GM19438 (cell line): ENCODE results near the gene SLC37A2.
A peak's percentile ranks its signal among the peaks of the same experiment; 100 is the strongest.
"Not testable (repeated sequence)": the region's sequence is repeated elsewhere in the genome, so short reads cannot be mapped to it uniquely, and the experiment has no call there.

Source experiments
- ATAC-seq: cut with Tn5 transposase; IDR thresholded peaks from one replicate; pipeline ENCODE4 v1.9.1; 2021; ENCODE audit warnings: low read depth; ENCODE audit not compliant: unreplicated experiment

Gene SLC37A2

DNA sequence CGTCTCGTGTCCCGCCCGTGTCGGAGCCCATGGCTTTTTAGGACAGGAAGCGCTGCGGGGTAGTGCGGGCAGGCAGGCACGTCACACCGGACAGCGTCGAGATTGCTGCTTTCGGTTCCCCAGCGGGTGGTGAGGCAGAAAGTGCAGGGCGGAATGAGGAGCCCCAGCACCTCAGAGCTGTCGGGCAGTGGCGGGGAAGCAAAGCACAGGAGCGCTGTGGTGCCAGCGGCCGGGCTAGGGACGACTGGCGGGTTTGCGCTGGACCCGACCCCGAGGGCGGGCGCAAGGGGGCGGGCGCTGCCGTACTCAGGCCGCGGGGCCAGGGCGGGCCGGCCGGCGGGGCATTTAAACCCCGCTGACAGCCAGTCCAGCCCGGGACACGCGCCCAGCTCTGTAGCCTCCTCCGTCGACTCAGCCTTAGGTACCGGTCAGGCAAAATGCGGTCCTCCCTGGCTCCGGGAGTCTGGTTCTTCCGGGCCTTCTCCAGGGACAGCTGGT, at the start of gene SLC37A2:
SLC37A2 (plus strand) TSS at position 375 of the 498 bp plus-strand sequence; CDS start at position 438, 63 bp downstream.
- ATAC-seq, result peak; percentile 88

- ATAC-seq, result no peak
These were observed 46.7 kb upstream of the SLC37A2 start for GRCh38 chr11:125016413-125016812.

- no peak for ATAC-seq
These were observed 42.8 kb upstream of the SLC37A2 start for GRCh38 chr11:125020342-125020741.

GRCh38 chr11:125022551-125022950, 40.6 kb upstream of the SLC37A2 start:
- no peak for ATAC-seq

- ATAC-seq, result no peak
These were observed 37.1 kb upstream of the SLC37A2 start for GRCh38 chr11:125025968-125026367.

DNA sequence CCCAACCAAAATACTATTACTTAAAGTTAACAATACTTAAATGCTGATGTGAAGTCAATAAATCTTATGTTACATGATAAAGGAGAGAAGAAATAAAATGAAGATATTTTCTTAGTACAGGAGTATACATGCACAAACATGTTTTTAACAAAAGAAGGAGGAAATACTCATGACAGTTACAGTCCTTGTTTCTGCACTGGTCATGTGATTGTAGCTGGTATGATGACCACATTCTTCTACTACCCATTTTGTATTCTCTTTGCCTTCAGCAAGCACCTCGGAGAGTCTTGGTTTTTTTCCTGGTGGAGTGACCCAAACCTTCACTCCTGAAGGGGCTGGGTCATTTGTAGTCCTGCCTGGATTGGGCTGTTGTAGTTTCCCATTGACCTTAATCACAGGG, 33.7 kb upstream of the SLC37A2 start:
- ATAC-seq, result not testable (repeated sequence)

GRCh38 chr11:125036933-125037332, 26.2 kb upstream of the SLC37A2 start:
- ATAC-seq, result no peak

GRCh38 chr11:125049164-125049792, 13.8 kb upstream of the SLC37A2 start:
- no peak for ATAC-seq

GRCh38 chr11:125052047-125052446, 11.1 kb upstream of the SLC37A2 start:
- ATAC-seq, result no peak

DNA sequence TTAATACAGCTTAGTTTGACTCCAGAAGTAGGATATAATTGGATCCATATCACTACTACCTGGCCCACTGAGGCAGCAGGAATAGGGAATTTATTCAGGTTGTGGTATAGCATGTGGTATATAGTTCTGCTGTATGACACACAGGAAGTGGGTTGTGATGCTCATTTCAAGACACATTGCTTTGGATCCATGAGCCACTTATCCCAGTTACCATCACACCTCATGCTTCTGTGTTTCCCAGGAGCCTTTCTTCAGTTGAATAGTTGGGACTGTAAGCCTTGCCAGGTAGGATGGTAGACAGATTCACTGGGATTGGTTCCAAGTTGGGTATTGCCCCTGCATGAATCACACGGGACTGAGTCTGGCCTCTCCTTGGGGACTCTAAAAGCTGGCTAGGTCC, 9.9 kb upstream of the SLC37A2 start:
- no peak for ATAC-seq

DNA sequence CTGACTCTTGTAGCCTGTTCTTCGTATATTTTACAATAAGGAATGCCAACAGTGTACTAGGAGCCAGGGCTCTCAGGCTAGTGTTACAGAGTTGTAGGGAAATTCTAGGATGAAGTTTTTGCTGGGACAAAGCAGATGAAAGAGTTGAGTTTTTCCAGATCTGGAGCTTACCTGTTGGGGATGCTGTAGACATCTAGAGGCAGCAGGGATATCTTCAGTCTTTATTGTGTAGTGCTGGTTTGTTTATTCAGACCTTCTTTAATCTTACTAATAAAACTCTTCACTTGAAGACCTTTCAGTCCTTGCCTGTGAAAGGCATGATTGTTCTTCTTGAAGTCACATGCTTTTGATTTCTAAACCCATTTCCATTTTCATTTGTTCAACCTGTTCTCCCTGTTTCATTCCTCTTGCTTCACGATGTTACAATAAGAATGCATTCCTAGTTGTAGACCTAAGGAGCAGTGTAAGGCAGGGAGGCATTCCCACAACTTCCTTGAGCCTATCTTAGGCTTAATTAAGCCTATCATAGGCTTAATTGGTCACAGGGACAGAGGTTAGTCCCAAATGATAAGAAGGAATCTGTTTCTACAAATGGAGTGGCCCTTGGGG, 7.9 kb upstream of the SLC37A2 start:
- ATAC-seq, result no peak

DNA sequence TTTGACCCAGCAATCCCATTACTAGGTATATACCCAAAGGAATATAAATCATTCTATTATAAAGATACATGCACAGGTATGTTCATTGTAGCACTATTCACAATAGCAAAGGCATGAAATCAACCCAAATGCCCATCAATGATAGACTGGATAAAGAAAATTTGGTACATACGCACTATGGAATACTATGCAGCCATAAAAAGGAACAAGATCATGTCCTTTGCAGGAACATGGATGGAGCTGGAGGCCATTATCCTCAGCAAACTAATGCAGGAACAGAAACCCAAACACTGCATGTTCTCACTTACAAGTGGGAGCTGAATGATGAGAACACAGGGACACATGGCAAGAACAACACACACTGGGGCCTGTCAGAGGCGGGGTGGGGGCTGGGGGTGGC, 7.0 kb upstream of the SLC37A2 start:
- ATAC-seq, result not testable (repeated sequence)

- ATAC-seq, result no peak
These were observed 6.0 kb upstream of the SLC37A2 start for GRCh38 chr11:125056931-125057692.

- ATAC-seq, result no peak
These were observed 5.5 kb upstream of the SLC37A2 start for GRCh38 chr11:125057693-125058016.

DNA sequence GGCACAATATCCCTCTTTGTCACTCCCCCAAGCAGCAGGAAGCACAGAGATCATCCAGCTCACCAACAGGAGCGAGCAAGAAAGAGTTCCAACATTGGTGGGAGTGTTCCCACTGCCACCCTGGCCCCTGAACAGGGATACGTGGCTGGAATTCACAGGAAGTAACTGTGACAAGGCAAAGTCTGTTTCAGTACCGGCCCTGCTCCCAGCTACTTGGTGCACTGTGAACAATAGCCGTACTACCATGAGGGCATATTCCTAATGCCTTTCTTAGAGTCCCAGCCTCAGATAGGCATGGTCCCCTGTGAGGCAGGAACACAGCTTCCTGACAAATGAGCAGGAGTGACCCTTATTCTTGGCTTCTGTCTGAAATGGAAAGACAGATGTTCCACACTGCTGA, 1.8 kb upstream of the SLC37A2 start:
- ATAC-seq, result no peak

DNA sequence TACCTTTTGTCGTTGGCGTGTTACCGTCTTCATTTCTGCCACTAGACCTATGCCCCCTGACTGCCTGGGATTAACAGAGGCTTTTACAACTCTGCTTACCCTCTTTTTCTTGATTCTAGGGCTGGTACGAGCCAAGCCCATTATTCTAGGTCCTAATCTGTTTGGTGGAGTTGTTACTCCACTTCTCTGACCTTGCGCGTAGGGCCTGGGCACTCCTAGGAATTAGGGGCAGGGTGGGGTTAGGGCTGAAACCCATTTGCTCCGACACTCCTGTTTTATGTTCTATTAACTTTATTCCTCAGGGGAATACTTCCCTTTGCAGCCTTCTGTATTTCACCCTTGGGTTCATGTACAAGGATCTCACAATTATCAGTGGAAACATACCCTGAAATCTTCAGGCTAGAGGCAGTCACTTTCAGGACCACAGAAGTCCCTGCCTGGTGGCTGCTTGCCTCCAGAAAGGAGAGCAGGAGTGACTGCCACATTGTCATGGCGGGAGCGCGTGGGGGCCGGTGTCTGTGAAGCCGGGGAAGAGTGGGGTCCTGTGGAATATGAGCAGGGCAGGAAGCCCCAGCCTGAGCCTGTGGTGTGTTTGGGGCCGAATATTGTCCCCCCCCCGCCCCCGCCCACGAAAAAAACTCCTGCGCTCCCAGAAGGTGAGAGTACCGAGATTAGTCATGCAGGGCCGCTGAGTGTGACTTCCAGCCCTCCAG, 731 bp upstream of the SLC37A2 start:
- peak; percentile 9 for ATAC-seq

DNA sequence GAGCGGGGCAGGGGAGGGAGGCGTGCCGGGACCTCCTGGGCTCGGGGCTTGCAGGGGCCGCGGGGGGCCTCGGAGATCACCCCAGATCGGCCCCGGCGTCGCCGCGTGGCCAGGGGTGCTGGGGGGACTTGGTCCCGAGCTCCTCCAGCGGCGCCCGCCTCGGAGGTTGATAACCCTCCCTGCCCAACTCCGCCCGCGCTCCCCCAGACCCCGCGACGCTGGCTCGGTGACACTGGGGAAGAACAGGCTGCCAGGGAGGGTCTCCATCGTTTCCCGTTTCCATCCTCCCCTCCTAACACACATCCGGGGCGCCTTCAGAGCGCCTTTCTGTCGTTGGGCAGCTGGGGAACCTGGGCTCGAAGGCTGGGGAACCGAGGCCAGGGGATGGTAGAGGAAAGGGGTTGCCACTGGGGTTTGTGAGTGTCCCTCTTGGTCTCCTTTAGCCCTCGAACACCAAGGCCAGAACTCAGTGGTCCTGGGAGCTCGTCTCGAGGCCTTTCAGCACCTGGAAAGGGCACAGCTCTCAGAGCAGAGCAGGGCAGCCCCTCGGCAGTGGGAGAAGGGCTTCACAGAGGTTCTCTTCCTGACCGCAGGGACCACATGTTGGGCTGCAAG, 431 bp downstream of the SLC37A2 start:
- peak; percentile 34 for ATAC-seq

- no peak for ATAC-seq
These were observed 965 bp downstream of the SLC37A2 start for GRCh38 chr11:125064070-125064469.

GRCh38 chr11:125068368-125068767, 5.3 kb downstream of the SLC37A2 start:
- no peak for ATAC-seq

GRCh38 chr11:125069008-125069407, 5.9 kb downstream of the SLC37A2 start:
- ATAC-seq, result no peak

DNA sequence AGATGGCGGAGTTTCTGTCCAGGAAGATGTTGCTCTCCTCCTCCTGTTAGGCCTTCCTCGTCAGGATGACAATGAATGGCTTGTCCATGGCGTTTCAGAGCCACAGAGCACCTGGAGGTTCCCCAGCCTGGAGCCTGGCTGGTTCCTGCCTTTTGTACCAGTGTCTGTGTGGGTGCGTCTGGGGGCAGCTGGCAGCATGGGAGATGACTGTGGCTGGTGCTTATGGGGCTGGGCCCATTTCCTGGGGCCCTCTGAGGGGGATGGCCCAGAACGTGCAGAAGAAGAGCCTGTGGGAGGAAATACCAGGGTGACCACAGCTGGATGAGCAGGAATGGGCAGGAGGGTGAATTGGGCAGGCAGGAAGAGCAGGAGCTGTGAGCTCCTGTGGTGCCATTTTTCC, 6.7 kb downstream of the SLC37A2 start:
- no peak for ATAC-seq
